Retina (tissue), 1 donor: ENCODE measurements around the gene CASP8AP2.
A peak's percentile ranks its signal among the peaks of the same experiment; 100 is the strongest.
"Not testable (repeated sequence)": the region's sequence is repeated elsewhere in the genome, so short reads cannot be mapped to it uniquely, and the experiment has no call there.

ENCODE experiments used
- DNase-seq: peaks from one replicate; pipeline ENCODE4 v3.0.0-alpha.2; 2016

The CASP8AP2 gene

GRCh38 chr6:89890845-89891528 is 61.3 kb downstream of the CASP8AP2 start:
- not testable (repeated sequence) for DNase-seq

DNA sequence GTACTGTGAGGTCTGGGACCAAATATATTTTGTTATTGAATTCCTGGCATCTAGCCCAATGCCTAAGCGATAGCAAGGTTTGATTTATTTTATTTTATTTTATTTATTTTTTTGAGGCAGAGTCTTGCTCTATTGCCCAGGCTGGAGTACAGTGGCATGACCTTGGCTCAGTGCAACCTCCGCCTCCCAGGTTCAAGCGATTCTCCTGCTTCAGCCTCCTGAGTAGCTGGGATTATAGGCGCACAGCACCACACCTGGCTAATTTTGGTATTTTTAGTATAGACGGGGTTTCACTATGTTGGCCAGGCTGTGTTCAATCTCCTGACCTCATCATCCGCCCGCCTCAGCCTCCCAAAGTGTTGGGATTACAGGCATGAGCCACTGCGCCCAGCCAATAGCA is 62.9 kb downstream of the CASP8AP2 start:
- not testable (repeated sequence) for DNase-seq

DNA sequence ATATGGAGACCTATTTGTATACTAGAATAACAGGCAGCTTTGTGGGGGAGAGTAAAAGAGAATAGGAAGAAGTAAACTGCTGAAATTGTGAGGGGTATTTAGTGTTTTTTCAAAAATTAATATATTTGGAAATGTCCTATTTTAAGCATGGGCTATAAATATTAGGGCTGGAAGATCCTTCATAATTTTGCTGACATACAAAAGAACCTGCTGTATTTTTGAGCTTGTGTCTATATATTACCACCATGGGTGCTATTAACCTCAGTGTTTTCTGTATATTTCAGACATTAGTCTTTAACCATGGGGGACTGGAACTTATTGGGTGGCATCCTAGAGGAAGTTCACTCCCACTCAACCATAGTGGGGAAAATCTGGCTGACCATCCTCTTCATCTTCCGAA is 64.5 kb downstream of the CASP8AP2 start, which contains the start of gene GJA10:
Gene GJA10, plus strand, starts transcription at position 301 of the 400 bp plus-strand sequence. Its CDS starts 0 bp downstream, at position 301.
- DNase-seq: no peak

DNA sequence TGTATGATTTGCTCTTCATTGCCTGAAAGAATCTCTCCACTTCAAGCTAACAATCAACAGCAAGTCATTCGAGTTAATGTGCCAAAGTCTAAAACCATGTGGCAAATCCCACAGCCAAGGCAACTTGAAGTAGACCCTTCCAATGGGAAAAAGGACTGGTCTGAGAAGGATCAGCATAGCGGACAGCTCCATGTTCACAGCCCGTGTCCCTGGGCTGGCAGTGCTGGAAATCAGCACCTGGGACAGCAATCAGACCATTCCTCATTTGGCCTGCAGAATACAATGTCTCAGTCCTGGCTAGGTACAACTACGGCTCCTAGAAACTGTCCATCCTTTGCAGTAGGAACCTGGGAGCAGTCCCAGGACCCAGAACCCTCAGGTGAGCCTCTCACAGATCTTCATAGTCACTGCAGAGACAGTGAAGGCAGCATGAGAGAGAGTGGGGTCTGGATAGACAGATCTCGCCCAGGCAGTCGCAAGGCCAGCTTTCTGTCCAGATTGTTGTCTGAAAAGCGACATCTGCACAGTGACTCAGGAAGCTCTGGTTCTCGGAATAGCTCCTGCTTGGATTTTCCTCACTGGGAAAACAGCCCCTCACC is 65.7 kb downstream of the CASP8AP2 start:
- DNase-seq: peak; percentile 49

- DNase-seq: not testable (repeated sequence)
Observed at GRCh38 chr6:89910001-89910901, 80.6 kb downstream of the CASP8AP2 start.

GRCh38 chr6:89910902-89911240 is 81.2 kb downstream of the CASP8AP2 start:
- no peak for DNase-seq

- DNase-seq: no peak
Observed at GRCh38 chr6:89916136-89916920, 86.6 kb downstream of the CASP8AP2 start.

- no peak for DNase-seq
Observed at GRCh38 chr6:89917216-89917615, 87.5 kb downstream of the CASP8AP2 start.

GRCh38 chr6:89917801-89918366 is 88.2 kb downstream of the CASP8AP2 start:
- DNase-seq: no peak
